ENCODE data around the gene DRD3.

The DRD3 gene

GRCh38 chr3:114080201-114080600 lies 98.7 kb downstream of the DRD3 start:
- no peak for DNase-seq (ENCODE audit: extremely low read depth in 1 of 2, low read depth in 1 of 2)

- no peak for DNase-seq (ENCODE audit: extremely low read depth in 1 of 2, low read depth in 1 of 2)
These were observed 99.1 kb downstream of the DRD3 start for GRCh38 chr3:114079761-114080160.

GRCh38 chr3:114078126-114078525 lies 100.7 kb downstream of the DRD3 start:
- DNase-seq (ENCODE audit: extremely low read depth in 1 of 2, low read depth in 1 of 2), result no peak

Measured in stimulated activated CD8-positive, alpha-beta memory T cell treated with anti-CD3 and anti-CD28 coated beads, Interleukin-7, amount 100 ng/mL, for 48 hours (primary cell).